ENCODE data around the gene CA5A. TPM values are rescaled to one million over a fixed set of nuclear protein-coding genes. Genes with fewer than 3 reads are reported as not detected.
A peak's percentile ranks its signal among the peaks of the same experiment; 100 is the strongest.

CA5A gene
- total and polyA plus RNA-seq, 2 of the 13 experiments (the other 11 are each of a cell fraction or from before 2014, with no cell fraction given) = 66.8 to 106 TPM

DNA sequence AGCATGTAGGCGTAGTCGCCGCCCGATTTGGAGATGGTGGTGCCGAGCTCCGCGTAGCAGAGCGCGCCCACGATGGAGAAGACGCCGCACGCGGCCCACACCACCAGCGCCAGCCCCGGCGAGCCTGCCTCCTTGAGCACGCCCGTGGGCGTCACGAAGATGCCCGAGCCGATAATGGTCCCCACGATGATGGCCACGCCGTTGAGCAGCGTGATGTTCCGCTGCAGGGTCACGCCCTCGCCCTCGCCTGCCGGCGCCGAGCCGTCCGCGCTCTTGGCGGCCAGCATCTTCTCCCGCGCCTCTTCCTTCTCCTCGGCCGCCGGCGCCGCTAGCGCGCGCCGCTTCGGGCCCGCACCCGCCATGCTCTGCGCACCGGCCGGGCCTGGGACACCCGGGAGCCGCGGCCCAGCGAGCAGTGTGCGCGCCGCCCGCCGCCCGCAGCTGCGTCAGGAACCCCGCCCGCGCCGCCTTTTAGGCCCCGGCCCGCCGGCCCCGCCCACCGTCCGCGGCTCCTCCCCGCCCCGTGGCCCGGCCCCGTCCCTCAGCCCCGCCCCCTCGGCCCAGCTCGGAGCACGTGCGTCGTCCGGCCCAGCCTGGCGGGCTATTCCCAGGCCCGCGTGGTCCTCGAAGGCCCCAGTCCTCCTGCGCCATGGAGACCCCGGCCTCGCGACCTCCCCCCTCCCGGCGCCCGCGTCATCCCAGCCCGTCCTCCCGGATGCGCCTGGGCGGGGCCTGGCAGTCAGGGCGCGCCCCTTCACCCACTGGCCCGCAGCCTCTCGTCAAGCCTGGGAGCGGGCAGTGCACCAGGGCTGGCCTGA is 67.1 kb downstream of the CA5A start, which contains the start of gene SLC7A5 (continued):
- TF ChIP-seq, protein P1, sequence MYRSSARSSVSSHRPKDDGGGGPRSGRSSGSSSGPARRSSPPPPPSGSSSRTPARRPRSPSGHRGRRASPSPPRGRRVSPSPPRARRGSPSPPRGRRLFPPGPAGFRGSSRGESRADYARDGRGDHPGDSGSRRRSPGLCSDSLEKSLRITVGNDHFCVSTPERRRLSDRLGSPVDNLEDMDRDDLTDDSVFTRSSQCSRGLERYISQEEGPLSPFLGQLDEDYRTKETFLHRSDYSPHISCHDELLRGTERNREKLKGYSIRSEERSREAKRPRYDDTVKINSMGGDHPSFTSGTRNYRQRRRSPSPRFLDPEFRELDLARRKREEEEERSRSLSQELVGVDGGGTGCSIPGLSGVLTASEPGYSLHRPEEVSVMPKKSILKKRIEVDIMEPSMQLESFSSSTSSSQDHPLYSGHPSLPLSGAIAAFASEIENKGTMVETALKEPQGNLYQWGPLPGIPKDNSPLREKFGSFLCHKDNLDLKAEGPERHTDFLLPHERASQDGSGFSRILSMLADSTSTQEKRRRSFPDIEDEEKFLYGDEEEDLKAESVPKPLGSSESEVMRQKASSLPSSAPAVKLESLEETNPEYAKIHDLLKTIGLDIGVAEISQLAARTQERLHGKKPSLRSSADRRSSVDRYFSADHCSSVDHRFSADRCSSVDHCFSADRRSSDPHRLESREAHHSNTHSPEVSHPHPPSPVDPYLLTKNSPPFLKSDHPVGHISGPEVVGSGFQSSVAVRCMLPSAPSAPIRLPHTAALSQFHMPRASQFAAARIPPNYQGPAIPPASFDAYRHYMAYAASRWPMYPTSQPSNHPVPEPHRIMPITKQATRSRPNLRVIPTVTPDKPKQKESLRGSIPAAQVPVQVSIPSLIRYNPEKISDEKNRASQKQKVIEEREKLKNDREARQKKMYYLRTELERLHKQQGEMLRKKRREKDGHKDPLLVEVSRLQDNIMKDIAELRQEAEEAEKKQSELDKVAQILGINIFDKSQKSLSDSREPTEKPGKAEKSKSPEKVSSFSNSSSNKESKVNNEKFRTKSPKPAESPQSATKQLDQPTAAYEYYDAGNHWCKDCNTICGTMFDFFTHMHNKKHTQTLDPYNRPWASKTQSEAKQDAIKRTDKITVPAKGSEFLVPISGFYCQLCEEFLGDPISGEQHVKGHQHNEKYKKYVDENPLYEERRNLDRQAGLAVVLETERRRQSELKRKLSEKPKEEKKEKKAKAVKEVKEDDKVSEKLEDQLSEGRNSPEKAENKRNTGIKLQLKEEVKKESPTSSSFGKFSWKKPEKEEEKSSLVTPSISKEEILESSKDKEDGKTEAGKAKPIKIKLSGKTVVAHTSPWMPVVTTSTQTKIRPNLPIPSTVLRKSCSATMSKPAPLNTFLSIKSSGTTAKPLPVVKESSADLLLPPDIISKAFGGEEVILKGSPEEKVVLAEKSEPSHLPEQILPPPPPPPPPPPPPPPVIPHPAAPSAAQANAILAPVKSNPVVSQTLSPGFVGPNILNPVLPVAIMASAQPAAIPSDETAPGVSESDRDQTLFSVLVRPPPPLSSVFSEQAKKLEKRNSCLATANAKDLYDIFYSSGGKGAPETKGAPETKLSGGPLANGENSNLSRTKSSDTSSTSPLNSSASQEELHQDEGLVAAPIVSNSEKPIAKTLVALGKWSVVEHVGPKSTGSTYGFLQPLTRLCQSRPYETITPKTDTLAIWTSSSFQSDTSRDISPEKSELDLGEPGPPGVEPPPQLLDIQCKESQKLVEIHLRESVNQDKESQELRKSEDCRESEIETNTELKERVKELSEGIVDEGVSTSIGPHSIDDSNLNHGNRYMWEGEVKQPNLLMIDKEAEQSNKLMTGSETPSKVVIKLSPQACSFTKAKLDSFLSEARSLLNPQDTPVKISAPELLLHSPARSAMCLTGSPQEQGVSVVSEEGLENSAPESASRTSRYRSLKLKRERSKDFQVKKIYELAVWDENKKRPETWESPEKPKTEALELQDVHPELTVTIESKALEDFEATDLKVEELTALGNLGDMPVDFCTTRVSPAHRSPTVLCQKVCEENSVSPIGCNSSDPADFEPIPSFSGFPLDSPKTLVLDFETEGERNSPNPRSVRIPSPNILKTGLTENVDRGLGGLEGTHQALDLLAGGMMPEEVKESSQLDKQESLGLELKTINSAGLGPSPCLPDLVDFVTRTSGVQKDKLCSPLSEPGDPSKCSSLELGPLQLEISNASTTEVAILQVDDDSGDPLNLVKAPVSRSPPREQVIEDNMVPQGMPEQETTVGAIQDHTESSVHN (CRISPR knock-in tag; IDR thresholded peaks at IDR 0.05) = peak; percentile 63; the same call in 1 of the 2 replicates
- TF ChIP-seq ZNF224 (CRISPR knock-in tag; IDR thresholded peaks at IDR 0.05) (0 out of 2 replicates have a peak, but pooled peaks have one; percentile 69), ZIK1 (CRISPR knock-in tag; IDR thresholded peaks at IDR 0.05; ENCODE audit: borderline replicate concordance, low read depth) (peak; percentile 91), ZFX (CRISPR knock-in tag; IDR thresholded peaks at IDR 0.05; ENCODE audit: low read depth) (peak; percentile 96), E2F5 (CRISPR knock-in tag; conservative IDR thresholded peaks at IDR 0.05) (peak; percentile 52; the same call in 1 of the 2 replicates), FOSL2 (CRISPR knock-in tag; IDR thresholded peaks at IDR 0.05) (peak; percentile 53), ZNF274 (CRISPR knock-in tag; IDR thresholded peaks at IDR 0.05) (peak; percentile 98), MEIS2 (CRISPR knock-in tag; IDR thresholded peaks at IDR 0.05) (peak; percentile 76), ZBTB42 (CRISPR knock-in tag; IDR thresholded peaks at IDR 0.05) (peak; percentile 89; the same call in 1 of the 2 replicates), ZNF564 (CRISPR knock-in tag; IDR thresholded peaks at IDR 0.05) (peak; percentile 90; the same call in 1 of the 2 replicates), TFDP1 (CRISPR knock-in tag; IDR thresholded peaks at IDR 0.05; ENCODE audit: borderline replicate concordance) (peak; percentile 97)
- TF ChIP-seq, protein P2, sequence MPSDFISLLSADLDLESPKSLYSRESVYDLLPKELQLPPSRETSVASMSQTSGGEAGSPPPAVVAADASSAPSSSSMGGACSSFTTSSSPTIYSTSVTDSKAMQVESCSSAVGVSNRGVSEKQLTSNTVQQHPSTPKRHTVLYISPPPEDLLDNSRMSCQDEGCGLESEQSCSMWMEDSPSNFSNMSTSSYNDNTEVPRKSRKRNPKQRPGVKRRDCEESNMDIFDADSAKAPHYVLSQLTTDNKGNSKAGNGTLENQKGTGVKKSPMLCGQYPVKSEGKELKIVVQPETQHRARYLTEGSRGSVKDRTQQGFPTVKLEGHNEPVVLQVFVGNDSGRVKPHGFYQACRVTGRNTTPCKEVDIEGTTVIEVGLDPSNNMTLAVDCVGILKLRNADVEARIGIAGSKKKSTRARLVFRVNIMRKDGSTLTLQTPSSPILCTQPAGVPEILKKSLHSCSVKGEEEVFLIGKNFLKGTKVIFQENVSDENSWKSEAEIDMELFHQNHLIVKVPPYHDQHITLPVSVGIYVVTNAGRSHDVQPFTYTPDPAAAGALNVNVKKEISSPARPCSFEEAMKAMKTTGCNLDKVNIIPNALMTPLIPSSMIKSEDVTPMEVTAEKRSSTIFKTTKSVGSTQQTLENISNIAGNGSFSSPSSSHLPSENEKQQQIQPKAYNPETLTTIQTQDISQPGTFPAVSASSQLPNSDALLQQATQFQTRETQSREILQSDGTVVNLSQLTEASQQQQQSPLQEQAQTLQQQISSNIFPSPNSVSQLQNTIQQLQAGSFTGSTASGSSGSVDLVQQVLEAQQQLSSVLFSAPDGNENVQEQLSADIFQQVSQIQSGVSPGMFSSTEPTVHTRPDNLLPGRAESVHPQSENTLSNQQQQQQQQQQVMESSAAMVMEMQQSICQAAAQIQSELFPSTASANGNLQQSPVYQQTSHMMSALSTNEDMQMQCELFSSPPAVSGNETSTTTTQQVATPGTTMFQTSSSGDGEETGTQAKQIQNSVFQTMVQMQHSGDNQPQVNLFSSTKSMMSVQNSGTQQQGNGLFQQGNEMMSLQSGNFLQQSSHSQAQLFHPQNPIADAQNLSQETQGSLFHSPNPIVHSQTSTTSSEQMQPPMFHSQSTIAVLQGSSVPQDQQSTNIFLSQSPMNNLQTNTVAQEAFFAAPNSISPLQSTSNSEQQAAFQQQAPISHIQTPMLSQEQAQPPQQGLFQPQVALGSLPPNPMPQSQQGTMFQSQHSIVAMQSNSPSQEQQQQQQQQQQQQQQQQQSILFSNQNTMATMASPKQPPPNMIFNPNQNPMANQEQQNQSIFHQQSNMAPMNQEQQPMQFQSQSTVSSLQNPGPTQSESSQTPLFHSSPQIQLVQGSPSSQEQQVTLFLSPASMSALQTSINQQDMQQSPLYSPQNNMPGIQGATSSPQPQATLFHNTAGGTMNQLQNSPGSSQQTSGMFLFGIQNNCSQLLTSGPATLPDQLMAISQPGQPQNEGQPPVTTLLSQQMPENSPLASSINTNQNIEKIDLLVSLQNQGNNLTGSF (CRISPR knock-in tag; IDR thresholded peaks at IDR 0.05) = peak; percentile 88
